ENCODE results near the gene PXDC1.

DNA sequence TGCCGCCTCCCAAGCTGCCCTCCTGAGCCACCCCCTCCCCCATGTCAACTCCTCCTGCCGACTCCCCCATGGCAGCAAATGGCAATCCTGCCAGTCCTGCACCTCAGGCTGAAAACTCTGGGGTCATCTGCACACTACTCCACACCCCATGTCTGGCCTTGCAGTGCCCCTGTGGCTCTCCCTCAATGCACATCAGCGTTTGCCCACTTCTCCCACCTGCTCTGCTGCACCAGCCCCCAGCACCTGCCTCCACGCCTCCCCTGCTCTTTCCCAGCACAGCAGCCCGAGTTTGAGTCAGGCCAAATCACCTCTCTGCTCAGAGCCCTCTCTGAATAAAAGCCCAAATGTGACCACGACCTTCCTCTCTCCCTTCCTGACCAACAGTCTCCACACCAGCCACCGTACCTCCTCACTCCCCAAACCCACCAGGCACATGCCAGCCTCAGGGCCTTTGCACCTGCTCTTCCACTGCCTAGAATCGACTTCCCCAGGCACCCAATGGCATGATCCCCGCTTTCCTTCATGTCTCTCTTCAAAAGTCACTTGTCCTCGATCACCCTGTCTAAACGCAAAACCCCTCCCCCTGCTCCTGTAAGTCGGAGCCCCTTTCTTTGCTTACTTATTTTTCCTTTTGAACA is 4.3 kb downstream of the PXDC1 start:
- TF ChIP-seq POLR2A (IDR thresholded peaks at IDR 0.05), result no peak
- TF ChIP-seq, protein P1, sequence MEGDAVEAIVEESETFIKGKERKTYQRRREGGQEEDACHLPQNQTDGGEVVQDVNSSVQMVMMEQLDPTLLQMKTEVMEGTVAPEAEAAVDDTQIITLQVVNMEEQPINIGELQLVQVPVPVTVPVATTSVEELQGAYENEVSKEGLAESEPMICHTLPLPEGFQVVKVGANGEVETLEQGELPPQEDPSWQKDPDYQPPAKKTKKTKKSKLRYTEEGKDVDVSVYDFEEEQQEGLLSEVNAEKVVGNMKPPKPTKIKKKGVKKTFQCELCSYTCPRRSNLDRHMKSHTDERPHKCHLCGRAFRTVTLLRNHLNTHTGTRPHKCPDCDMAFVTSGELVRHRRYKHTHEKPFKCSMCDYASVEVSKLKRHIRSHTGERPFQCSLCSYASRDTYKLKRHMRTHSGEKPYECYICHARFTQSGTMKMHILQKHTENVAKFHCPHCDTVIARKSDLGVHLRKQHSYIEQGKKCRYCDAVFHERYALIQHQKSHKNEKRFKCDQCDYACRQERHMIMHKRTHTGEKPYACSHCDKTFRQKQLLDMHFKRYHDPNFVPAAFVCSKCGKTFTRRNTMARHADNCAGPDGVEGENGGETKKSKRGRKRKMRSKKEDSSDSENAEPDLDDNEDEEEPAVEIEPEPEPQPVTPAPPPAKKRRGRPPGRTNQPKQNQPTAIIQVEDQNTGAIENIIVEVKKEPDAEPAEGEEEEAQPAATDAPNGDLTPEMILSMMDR (IDR thresholded peaks at IDR 0.05), result no peak
